Smooth muscle cell (in vitro differentiated cells): Measurements from ENCODE around the gene EIF2S3. TPM values are rescaled to one million over a fixed set of nuclear protein-coding genes. Genes with fewer than 3 reads are reported as not detected.

Source experiments
- DNase-seq: peaks from one replicate; lab custom pipeline; 2025; ENCODE audit not compliant: unreplicated experiment; lab: John Stamatoyannopoulos, UW
- H2AFZ ChIP-seq: fragments of 200-600 bp; sonication (generic); 2 replicates; pipeline ENCODE4 v1.6.0; 2016; ENCODE audit warnings: antibody characterized with exemption, low read depth, mild to moderate bottlenecking
- H3F3A ChIP-seq: fragments of 200-600 bp; sonication (generic); 2 replicates; pipeline ENCODE4 v1.6.0; 2017; ENCODE audit warnings: antibody characterized with exemption, low read depth
- H3K27ac ChIP-seq: fragments of 200-600 bp; sonication (generic); 2 replicates; pipeline ENCODE4 v1.5.1; 2016; ENCODE audit warnings: low read depth, mild to moderate bottlenecking
- H3K27me3 ChIP-seq: fragments of 200-600 bp; sonication (generic); 2 replicates; pipeline ENCODE4 v1.6.1; 2016; ENCODE audit warnings: low read depth, mild to moderate bottlenecking
- H3K36me3 ChIP-seq: fragments of 200-600 bp; sonication (generic); 2 replicates; pipeline ENCODE4 v1.5.1; 2016; ENCODE audit warnings: low read depth
- H3K4me1 ChIP-seq: fragments of 200-600 bp; sonication (generic); 2 replicates; pipeline ENCODE4 v1.5.1; 2016; ENCODE audit warnings: low read depth
- H3K4me2 ChIP-seq: fragments of 200-600 bp; sonication (generic); 2 replicates; pipeline ENCODE4 v1.6.0; 2016; ENCODE audit warnings: mild to moderate bottlenecking
- H3K4me3 ChIP-seq: fragments of 200-600 bp; sonication (generic); 2 replicates; pipeline ENCODE4 v1.5.1; 2016; ENCODE audit warnings: mild to moderate bottlenecking
- H3K79me2 ChIP-seq: fragments of 200-600 bp; sonication (generic); 2 replicates; pipeline ENCODE4 v1.6.0; 2016; ENCODE audit warnings: low read depth, mild to moderate bottlenecking
- H3K9ac ChIP-seq: fragments of 200-600 bp; sonication (generic); 2 replicates; pipeline ENCODE4 v1.6.0; 2016; ENCODE audit warnings: low read depth
- H3K9me3 ChIP-seq: fragments of 200-600 bp; sonication (generic); replicated peaks from 2 replicates; pipeline ENCODE4 v1.5.1; 2016; ENCODE audit warnings: low read depth
- H4K20me1 ChIP-seq: fragments of 200-600 bp; sonication (generic); 2 replicates; pipeline ENCODE4 v1.6.0; 2016; ENCODE audit warnings: low read depth
- CTCF ChIP-seq: fragments of 200-600 bp; sonication (generic); IDR thresholded peaks from 2 replicates; pipeline ENCODE4 v1.5.1; 2017; ENCODE audit warnings: borderline replicate concordance, mild to moderate bottlenecking, antibody characterized with exemption; ENCODE audit not compliant: insufficient read depth, poor library complexity, severe bottlenecking
- WGBS: methylation state at CpG from one replicate; pipeline ENCODE4 v1.1.7; 2016; ENCODE audit warnings: low lambda C conversion rate; 5-methylcytosine and 5-hydroxymethylcytosine counted together
- polyA plus RNA-seq: library from polyadenylated mRNA; unstranded; fragments of >200 nt; fragmentation: Nextera tagmentation; extraction: Ambion mirVana; gene quantifications from 2 replicates; pipeline ENCODE4 v1.2.1, GENCODE V29; 2016
- total RNA-seq: library from RNA; depleted of rRNA; stranded (reverse); fragments of >200 nt; gene quantifications from 2 replicates; pipeline ENCODE4 v1.2.3, GENCODE V29; 2014

EIF2S3 gene
- total and polyA plus RNA-seq, 2 experiments from 2014 or later = 54.0 to 240 TPM

GRCh38 chrX:24012266-24012665 lies 42.5 kb upstream of the EIF2S3 start:
- H2AFZ ChIP-seq = no peak overlapping the region
- no peaks in the 10 kb centered on the region for H3K27me3 ChIP-seq
- no peak for TF ChIP-seq CTCF
- H3K9me3 ChIP-seq = no peaks in the 10 kb centered on the region
- no peak overlapping the region for H3K4me3 ChIP-seq
- no peak overlapping the region for H3K9ac ChIP-seq
- no peaks in the 10 kb centered on the region for H3K36me3 ChIP-seq
- no peak overlapping the region for H3K4me2 ChIP-seq
- no peaks in the 10 kb centered on the region for H3F3A ChIP-seq
- WGBS = 100% methylated on average over 1 of the region's 1 CpG
- H3K27ac ChIP-seq = no peak overlapping the region
- no peaks in the 10 kb centered on the region for H3K4me1 ChIP-seq
- DNase-seq = no peak
- H4K20me1 ChIP-seq = peaks cover 97% of the 10 kb centered on the region
- peaks cover 99% of the 10 kb centered on the region for H3K79me2 ChIP-seq

GRCh38 chrX:24014388-24015018 lies 40.3 kb upstream of the EIF2S3 start:
- H3K4me2 ChIP-seq = peak overlapping the region; percentile 29
- no peak for DNase-seq
- no peak for TF ChIP-seq CTCF
- H3K79me2 ChIP-seq = peaks cover 100% of the 10 kb centered on the region
- whole genome bisulfite sequencing = 40% methylated on average over 5 of the region's 5 CpGs
- H3K4me1 ChIP-seq = no peaks in the 10 kb centered on the region
- H3K36me3 ChIP-seq = no peaks in the 10 kb centered on the region
- H2AFZ ChIP-seq = no peak overlapping the region
- no peaks in the 10 kb centered on the region for H3F3A ChIP-seq
- no peaks in the 10 kb centered on the region for H3K9me3 ChIP-seq
- H3K9ac ChIP-seq = no peak overlapping the region
- H4K20me1 ChIP-seq = peaks cover 97% of the 10 kb centered on the region
- H3K27me3 ChIP-seq = no peaks in the 10 kb centered on the region
- H3K27ac ChIP-seq = peak overlapping the region; percentile 33
- H3K4me3 ChIP-seq = no peak overlapping the region

DNA sequence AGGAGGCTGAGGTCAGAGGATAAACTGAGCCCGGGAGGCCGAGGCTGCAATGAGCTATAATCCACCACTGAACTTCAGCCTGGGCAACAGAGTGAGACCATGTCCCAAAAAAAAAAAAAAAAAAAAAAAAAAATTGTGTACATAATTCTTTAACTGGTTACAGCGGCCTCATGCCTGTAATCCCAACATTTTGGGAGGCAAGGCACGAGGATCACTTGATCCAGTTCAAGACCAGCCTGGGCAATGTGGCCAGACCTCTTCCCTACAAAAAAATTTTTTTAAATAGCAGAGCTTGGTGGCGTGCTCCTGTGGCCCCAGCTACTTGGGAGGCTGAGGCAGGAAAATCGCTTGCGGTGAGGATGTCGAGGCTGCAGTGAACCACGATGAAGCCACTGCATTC lies 37.1 kb upstream of the EIF2S3 start:
- Histone ChIP-seq H3K4me1 (peaks cover 11% of the 10 kb centered on the region), H3F3A (no peaks in the 10 kb centered on the region), H3K9ac (no peak overlapping the region), H2AFZ (no peak overlapping the region), H3K27me3 (no peaks in the 10 kb centered on the region), H3K27ac (no peak overlapping the region), H3K36me3 (no peaks in the 10 kb centered on the region), H4K20me1 (peaks cover 94% of the 10 kb centered on the region), H3K79me2 (peaks cover 100% of the 10 kb centered on the region), H3K4me3 (no peak overlapping the region), H3K9me3 (no peaks in the 10 kb centered on the region), H3K4me2 (no peak overlapping the region)
- WGBS = 97% methylated on average over 9 of the region's 9 CpGs
- TF ChIP-seq CTCF = no peak
- no peak for DNase-seq

- WGBS = 92% methylated on average over 4 of the region's 4 CpGs
- Histone ChIP-seq H3K27ac (no peak overlapping the region), H3K36me3 (no peaks in the 10 kb centered on the region), H3K4me2 (no peak overlapping the region), H4K20me1 (peaks cover 94% of the 10 kb centered on the region), H2AFZ (no peak overlapping the region), H3K79me2 (peaks cover 100% of the 10 kb centered on the region), H3F3A (no peaks in the 10 kb centered on the region), H3K27me3 (no peaks in the 10 kb centered on the region), H3K4me3 (no peak overlapping the region), H3K4me1 (peaks cover 11% of the 10 kb centered on the region), H3K9ac (no peak overlapping the region), H3K9me3 (no peaks in the 10 kb centered on the region)
- TF ChIP-seq CTCF = no peak
- no peak for DNase-seq
Observed at GRCh38 chrX:24018809-24019208, 35.9 kb upstream of the EIF2S3 start.
